ENCODE data around the gene IRF4.
"Not testable (repeated sequence)": the region's sequence is repeated elsewhere in the genome, so short reads cannot be mapped to it uniquely, and the experiment has no call there.

IRF4 gene

DNA sequence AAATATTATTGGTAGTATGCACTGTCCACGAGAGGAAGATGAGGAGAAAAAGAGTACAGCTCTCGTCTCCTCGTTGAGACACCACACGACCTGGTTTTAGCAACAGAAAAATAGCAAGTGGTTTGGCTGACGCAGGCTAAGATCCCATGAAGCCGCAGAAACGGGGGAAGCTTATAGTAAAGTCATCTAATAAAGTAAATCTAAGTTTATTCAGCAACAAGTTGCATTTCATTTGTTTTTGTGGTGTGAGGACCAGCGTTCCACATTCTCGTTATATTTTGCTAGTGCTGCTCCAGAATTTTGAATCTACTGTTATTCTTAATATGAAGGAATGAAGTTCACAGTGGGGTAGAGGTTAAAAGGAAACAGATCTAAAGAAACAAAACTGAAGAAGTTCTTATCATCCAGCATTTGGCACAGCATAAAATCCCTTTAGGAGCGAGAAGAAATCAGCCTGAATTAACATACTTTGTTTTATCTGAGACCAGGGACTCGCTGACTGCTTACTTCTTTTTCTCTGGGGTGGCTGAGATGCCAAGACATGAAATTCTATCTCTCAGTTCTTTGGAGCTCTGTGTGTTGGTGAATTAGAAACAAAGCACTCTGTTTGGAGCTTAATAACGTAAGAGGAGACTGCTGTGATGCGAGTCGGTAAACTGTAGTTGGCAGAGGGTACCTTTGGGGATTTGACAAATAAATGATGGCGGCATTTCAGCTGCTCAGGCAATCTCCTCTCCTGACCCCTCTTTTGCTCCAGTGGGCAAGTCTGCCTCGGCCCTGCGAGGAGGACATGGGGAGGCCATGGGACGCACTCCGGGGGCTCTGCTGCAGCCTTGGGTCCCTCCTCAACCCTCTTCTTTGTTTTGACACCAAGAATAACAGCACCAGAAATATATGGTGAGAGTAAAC lies 24.9 kb upstream of the IRF4 start:
- no peak for FAIRE-seq

DNA sequence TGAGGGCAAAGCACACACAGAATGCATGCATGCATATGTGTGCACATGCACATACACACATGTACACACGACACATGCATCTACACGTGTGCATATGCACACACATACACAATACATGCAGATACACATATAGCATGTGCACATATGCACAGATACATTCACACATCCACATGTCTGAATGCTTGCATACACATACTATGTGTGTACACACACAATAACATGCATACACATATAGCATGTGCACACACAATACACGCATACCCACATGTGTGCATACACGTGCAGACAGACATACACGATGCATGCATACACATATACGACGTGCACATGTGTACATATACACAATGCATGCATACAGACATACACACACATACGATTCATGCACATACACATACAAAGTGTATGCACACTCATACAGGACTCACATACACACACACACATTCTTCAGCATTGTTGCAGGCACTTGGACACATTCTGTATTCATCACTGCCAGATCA lies 24.2 kb upstream of the IRF4 start:
- FAIRE-seq, result no peak

GRCh38 chr6:367891-368630 lies 23.5 kb upstream of the IRF4 start:
- no peak for FAIRE-seq

DNA sequence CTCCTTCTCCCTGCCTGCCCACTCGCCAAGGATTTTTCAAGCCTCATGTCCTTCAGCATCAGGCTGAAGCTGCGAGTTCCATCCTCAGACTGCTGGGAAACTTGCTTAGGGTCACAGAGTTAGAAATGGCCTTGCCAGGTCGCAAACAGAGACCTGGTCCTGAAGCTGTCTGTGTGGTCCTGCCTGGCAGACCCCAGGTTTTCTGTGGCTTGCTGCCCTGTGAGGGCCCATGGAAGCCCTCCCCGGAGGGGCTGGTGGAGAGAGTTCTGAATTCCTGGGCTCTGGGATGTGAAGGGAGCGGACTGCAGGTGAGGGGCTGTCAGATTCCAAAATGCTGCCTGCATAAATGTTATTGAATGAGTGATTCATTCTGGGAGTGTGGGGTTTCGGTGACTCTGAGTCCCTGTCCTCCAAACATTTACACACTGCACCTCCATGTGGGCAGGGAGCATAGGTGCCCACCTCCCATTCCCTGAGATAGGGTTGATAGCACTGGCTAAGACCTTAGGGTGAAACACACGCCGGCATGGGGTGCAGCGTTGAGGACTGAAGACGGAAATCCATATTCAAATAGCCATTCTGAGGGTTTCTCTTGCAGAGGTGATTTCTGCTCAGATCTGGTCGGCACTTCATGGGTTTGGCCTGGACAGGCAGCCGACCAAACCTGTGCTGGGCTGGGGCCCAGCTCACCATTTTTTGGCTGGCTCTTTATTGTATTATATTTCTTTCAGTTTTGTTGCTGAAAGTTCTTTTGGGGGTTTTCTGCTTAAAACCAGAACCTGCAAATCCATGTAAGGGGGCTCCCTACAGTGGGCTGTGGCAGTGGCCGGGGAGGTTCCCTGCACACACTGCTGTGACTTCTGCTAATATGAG lies 21.8 kb upstream of the IRF4 start:
- no peak for FAIRE-seq

- FAIRE-seq, result no peak
These were observed 21.0 kb upstream of the IRF4 start for GRCh38 chr6:370555-370954.

DNA sequence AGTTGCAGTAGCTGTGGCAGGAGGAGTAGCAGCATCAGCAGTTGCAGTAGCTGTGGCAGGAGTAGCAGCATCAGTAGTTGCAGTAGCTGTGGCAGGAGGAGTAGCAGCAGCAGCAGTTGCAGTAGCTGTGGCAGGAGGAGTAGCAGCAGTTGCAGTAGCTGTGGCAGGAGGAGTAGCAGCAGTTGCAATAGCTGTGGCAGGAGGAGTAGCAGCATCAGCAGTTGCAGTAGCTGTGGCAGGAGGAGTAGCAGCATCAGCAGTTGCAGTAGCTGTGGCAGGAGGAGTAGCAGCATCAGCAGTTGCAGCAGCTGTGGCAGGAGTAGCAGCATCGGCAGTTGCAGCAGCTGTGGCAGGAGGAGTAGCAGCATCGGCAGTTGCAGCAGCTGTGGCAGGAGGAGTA lies 19.7 kb upstream of the IRF4 start:
- not testable (repeated sequence) for FAIRE-seq

- no peak for FAIRE-seq
These were observed 19.1 kb upstream of the IRF4 start for GRCh38 chr6:372336-372911.

DNA sequence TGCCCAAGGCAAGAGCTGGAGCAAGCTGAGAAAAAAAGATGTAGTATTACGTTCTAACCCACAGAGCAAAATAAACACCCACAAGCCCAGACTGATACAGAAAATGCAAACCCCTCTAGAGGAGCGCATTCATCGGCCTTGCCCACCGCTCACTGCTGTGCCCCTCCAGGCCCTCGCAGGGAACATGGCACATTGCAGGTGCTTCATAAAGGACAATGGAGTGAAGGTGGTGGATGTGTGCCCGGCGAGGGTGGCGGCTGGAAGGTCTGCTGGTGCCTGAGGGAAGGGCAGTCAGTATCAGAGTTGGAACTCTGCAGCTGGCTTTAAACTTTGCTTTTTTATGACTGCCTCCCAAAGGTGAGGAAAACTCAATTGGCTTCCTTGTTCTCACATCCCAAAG lies 18.5 kb upstream of the IRF4 start:
- FAIRE-seq, result no peak

DNA sequence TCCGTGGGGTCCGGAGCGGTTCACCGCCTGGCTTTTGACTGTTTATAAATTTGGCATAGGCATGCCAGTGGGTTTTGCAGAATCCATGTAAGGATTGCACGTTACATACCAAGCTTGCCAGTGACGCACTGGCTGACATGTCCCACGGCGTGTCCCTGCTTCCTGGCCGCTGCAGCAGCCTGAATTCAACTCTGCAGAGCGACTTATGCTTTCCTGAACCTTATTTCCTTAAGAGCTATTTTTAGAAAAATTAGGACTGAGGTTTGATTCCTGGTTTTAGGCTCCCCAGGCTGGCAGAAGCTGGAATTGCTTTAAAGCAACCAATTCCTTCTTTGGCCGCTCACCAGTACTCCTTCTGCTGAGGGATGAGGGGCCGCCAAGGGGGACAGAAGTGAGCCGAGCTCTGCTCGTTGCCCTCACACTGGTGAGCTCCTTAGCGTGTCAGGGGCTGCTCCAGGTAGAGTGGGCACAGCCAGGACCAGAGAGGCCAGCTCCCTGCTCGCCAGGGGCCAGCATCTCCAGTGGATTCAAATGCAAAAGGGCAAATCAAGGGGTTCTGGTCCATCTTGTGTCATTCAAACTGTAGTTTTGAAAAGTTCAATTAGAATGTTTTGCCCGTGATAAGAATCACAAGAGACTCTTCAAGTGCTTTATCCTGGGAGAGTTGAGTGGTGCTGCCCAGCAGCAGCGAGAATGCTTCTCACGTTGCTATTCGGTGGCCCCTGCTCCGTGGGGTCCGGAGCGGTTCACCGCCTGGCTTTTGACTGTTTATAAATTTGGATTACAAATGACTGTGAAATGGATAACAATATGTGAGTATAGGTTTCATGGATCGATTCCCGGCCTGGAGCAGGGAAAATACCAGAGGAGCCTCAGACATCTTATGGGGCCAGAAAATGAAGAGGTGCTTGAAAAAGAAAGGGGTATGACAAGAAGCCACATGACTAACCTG lies 17.5 kb upstream of the IRF4 start:
- FAIRE-seq, result no peak

GRCh38 chr6:374956-375355 lies 16.6 kb upstream of the IRF4 start:
- FAIRE-seq, result no peak

GRCh38 chr6:376827-377640 lies 14.5 kb upstream of the IRF4 start:
- FAIRE-seq, result no peak

DNA sequence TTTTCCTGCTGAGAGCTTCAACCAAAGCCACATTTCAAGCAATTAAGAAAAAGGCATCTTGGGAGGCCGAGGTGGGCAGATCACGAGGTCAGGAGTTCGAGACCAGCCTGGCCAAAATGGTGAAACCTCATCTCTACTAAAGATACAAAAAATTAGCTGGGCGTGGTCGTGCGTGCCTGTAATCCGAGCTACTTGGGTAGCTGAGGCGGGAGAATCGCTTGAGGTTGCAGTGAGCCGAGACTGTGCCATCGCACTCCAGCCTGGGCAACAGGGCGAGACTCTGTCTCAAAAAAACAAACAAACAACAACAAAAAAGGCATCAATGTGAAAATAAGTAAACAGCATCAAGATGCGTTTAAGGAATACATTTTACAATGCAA lies 13.9 kb upstream of the IRF4 start:
- FAIRE-seq, result not testable (repeated sequence)

DNA sequence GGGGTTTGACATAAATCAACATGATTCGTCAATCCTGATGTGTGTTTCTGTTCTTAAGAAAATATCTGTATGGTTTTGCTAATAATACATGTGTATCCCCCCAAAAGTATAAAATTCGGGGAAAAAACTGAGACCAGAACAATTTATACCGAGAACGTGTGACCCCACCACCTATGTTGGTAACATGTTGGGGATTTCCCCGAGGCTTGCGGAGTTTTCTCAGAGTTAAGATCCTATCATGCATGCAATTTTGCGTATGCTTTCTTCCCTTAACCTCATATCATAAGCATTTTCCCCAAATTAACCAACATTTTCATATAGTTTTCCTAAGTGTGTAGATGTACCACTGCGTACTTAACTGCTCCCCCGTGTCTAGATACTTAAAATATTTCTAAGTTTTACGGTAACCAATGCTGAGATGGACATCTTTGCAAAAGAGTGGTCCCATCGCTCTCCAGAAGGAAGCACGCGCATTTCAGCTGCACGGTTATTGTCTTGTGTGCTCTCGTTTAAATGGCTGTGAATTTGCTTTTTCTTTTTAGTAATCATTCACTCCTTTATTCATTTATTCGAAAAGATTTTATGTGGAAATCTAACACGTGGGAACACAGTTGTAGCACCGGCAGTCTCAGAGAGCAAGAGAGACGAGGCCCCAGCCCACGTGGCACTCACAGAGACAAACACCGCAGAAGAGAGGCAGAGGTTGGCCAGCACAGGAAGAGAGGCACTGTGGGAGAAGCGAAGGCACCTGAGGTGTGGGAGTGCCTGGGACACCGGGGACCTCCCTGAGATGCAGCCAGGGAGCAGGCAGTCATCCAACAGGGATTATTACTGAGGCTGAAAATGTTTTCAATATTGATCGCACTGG lies 13.2 kb upstream of the IRF4 start:
- no peak for FAIRE-seq

GRCh38 chr6:378958-379409 lies 12.6 kb upstream of the IRF4 start:
- FAIRE-seq, result no peak

GRCh38 chr6:379410-380181 lies 12.0 kb upstream of the IRF4 start:
- no peak for FAIRE-seq

- no peak for FAIRE-seq
These were observed 11.0 kb upstream of the IRF4 start for GRCh38 chr6:380234-381218.

GRCh38 chr6:381742-382461 lies 9.7 kb upstream of the IRF4 start:
- FAIRE-seq, result no peak
